T-helper 1 cell (primary cell): ENCODE results near the gene CENPS.
"Not testable (repeated sequence)": the region's sequence is repeated elsewhere in the genome, so short reads cannot be mapped to it uniquely, and the experiment has no call there.

Source experiments
- DNase-seq, 5 donors: peaks; one replicate each; pipeline ENCODE4 v3.0.0-alpha.2; 2012 to 2020
- total RNA-seq, 4 donors: gene quantifications; one replicate each; lab custom pipeline; 2026; lab: John Stamatoyannopoulos, UW

CENPS gene
- 0 to 0.30 (median 0.10) reads per million in 4 donors for total RNA-seq

GRCh38 chr1:10430216-10431069 is at the start of gene CENPS:
TSS of gene CENPS (plus strand) at chr1:10430433. CDS start at chr1:10430518, 85 bp downstream.
- DNase-seq: peak; percentile 79 to 91 (median 84)

- DNase-seq: no peak
These were observed 49.5 kb upstream of the CENPS start for GRCh38 chr1:10380594-10381275.

- DNase-seq: no peak
These were observed 46.6 kb upstream of the CENPS start for GRCh38 chr1:10383630-10384029.

- no peak for DNase-seq
These were observed 46.0 kb upstream of the CENPS start for GRCh38 chr1:10384219-10384618.

- no peak for DNase-seq
These were observed 43.2 kb upstream of the CENPS start for GRCh38 chr1:10386761-10387676.

GRCh38 chr1:10387677-10388386 is 42.4 kb upstream of the CENPS start:
- DNase-seq: no peak

GRCh38 chr1:10388387-10388715 is 41.9 kb upstream of the CENPS start:
- no peak for DNase-seq

GRCh38 chr1:10389271-10389973 is 40.8 kb upstream of the CENPS start:
- no peak for DNase-seq

- no peak for DNase-seq
These were observed 33.4 kb upstream of the CENPS start for GRCh38 chr1:10396870-10397269.

- DNase-seq: no peak
These were observed 31.9 kb upstream of the CENPS start for GRCh38 chr1:10398278-10398733.

GRCh38 chr1:10398734-10399443 is 31.3 kb upstream of the CENPS start, which contains the start of gene PGD:
TSS of gene PGD (plus strand) at chr1:10399064. CDS start at chr1:10399118, 54 bp downstream.
- DNase-seq: peak; percentile 92 to 98 (median 94)

GRCh38 chr1:10399444-10399941 is 30.7 kb upstream of the CENPS start:
- no peak for DNase-seq

GRCh38 chr1:10400013-10400412 is 30.2 kb upstream of the CENPS start:
- DNase-seq: no peak

GRCh38 chr1:10401281-10401680 is 29.0 kb upstream of the CENPS start:
- no peak for DNase-seq

- no peak for DNase-seq
These were observed 27.4 kb upstream of the CENPS start for GRCh38 chr1:10402729-10403274.

GRCh38 chr1:10407201-10407600 is 23.0 kb upstream of the CENPS start:
- DNase-seq: no peak

GRCh38 chr1:10415211-10415930 is 14.9 kb upstream of the CENPS start:
- peak in 1 of 5 donors; percentile 77 for DNase-seq

GRCh38 chr1:10415967-10416366 is 14.3 kb upstream of the CENPS start:
- DNase-seq: not testable (repeated sequence)

- DNase-seq: not testable (repeated sequence)
These were observed 11.5 kb upstream of the CENPS start for GRCh38 chr1:10418741-10419140.
